ENCODE data around the gene TMC3.

DNA sequence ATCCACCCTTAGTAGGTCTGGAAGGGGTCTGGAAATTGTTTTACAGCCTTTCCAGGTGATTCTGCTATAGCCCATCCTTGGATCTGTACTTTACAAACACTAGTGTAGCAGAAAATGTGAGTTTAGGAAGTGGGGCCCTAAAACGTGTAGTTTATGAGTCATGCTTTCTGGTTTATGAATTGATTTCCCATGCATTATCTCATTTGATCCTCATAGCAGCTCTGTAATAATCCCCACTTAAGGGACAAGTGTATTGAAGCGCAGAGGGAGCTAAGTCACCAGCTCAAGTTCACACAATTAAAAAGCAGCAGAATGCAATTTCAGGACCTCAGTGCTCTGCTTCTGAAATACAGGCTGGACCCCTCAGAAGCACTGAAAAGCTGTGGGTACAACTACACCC is 27.4 kb downstream of the TMC3 start:
- no peak for TF ChIP-seq EZH2 (IDR thresholded peaks at IDR 0.05; ENCODE audit: insufficient read depth, low read length)
- TF ChIP-seq, protein P1, sequence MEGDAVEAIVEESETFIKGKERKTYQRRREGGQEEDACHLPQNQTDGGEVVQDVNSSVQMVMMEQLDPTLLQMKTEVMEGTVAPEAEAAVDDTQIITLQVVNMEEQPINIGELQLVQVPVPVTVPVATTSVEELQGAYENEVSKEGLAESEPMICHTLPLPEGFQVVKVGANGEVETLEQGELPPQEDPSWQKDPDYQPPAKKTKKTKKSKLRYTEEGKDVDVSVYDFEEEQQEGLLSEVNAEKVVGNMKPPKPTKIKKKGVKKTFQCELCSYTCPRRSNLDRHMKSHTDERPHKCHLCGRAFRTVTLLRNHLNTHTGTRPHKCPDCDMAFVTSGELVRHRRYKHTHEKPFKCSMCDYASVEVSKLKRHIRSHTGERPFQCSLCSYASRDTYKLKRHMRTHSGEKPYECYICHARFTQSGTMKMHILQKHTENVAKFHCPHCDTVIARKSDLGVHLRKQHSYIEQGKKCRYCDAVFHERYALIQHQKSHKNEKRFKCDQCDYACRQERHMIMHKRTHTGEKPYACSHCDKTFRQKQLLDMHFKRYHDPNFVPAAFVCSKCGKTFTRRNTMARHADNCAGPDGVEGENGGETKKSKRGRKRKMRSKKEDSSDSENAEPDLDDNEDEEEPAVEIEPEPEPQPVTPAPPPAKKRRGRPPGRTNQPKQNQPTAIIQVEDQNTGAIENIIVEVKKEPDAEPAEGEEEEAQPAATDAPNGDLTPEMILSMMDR (IDR thresholded peaks at IDR 0.05; ENCODE audit: insufficient read depth, low read depth, low read length): no peak
